Daoy (cell line): Measurements from ENCODE around the gene DAGLA. TPM values are rescaled to one million over a fixed set of nuclear protein-coding genes. Genes with fewer than 3 reads are reported as not detected.
"Not testable (repeated sequence)": the region's sequence is repeated elsewhere in the genome, so short reads cannot be mapped to it uniquely, and the experiment has no call there.

Experiments used
- DNase-seq: peaks from one replicate; pipeline ENCODE4 v3.0.0-alpha.2; 2015; ENCODE audit warnings: low read depth
- total RNA-seq: library from RNA; depleted of rRNA; stranded (reverse); fragments of >200 nt; shearing (Covaris generic); gene quantifications from 2 replicates; pipeline ENCODE4 v1.2.3, GENCODE V29; 2014; rRNA removed

DAGLA gene, protein sequence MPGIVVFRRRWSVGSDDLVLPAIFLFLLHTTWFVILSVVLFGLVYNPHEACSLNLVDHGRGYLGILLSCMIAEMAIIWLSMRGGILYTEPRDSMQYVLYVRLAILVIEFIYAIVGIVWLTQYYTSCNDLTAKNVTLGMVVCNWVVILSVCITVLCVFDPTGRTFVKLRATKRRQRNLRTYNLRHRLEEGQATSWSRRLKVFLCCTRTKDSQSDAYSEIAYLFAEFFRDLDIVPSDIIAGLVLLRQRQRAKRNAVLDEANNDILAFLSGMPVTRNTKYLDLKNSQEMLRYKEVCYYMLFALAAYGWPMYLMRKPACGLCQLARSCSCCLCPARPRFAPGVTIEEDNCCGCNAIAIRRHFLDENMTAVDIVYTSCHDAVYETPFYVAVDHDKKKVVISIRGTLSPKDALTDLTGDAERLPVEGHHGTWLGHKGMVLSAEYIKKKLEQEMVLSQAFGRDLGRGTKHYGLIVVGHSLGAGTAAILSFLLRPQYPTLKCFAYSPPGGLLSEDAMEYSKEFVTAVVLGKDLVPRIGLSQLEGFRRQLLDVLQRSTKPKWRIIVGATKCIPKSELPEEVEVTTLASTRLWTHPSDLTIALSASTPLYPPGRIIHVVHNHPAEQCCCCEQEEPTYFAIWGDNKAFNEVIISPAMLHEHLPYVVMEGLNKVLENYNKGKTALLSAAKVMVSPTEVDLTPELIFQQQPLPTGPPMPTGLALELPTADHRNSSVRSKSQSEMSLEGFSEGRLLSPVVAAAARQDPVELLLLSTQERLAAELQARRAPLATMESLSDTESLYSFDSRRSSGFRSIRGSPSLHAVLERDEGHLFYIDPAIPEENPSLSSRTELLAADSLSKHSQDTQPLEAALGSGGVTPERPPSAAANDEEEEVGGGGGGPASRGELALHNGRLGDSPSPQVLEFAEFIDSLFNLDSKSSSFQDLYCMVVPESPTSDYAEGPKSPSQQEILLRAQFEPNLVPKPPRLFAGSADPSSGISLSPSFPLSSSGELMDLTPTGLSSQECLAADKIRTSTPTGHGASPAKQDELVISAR
- 0.65 and 0.91 TPM in 2 replicates for total RNA-seq

DNA sequence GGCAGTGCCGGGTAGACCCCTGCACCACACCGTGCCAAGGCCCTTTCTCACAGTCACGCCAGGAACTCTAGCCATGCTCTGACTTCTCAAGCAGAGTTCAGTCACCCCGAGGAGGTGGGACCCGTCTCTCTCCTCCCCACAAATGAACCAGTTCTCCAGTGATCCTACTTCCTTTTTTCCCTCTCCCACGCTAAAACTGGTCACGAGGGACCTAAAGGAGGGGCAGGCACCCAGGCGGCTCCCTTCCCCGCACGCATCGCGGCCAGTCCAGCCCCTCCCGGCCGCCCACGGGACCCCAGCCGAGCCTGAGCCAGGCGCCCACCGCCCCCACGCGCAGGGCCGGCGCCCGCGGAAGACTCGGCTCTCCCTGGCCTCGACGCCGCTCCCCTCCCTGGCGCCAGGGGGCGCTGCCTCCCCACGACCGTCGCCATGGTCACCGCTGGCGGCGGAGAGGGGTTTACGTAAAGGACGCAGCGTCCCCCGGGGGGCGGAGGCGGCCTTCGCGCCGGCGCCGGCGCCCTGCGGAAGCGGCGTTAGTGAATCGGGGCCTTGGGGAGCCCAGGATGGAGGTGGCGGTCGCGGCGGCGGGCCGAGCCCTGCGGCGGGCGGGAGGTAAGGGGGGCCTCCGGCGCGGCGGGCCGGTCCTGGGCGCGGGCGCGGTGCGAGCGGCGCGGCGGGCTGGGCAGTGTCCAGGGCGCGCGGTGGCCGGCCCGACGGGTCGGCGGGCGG, at the start of gene DAGLA:
Gene DAGLA, plus strand, starts transcription at position 499 of the 729 bp plus-strand sequence. CDS start 39,765 bp downstream, outside the sequence.
- DNase-seq = peak; percentile 70

DNA sequence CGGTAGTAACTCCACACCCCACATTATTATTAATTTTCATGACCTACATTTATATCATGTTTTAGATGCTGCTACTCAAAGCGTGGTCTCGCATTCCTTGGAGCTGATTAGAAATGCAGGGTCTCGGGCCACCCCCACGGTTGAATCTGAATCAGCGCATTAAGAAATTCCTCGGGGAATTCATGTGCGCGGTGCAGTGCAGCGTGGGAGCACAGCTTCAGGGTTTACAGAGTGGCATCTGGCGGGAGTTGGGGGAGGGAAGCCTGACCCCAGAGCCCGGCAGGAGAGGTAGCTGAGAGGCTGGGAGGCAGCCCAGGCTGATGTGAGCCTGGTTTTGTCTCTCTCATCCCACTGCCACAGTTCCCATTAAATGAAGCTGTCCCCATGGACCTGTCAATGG, 48.1 kb upstream of the DAGLA start:
- DNase-seq = no peak

DNA sequence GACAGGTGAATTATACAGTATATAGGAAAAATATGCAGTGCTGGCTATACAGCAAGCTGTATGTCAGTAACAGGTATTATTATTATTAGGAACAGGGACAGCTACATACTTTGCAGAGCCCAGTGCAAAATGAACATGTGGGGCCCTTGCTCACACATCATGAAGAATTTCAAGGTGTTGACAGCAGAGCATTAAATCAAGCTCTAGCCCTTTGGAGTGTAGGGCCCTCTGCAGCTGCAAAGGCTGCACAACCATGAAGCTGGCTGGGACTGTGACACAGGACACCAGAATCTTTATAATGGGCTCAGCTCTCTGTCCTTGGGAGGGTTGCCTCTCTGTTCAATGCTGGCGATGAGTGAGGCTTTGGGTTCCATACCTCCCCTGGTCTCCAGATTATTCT, 44.9 kb upstream of the DAGLA start:
- no peak for DNase-seq

DNA sequence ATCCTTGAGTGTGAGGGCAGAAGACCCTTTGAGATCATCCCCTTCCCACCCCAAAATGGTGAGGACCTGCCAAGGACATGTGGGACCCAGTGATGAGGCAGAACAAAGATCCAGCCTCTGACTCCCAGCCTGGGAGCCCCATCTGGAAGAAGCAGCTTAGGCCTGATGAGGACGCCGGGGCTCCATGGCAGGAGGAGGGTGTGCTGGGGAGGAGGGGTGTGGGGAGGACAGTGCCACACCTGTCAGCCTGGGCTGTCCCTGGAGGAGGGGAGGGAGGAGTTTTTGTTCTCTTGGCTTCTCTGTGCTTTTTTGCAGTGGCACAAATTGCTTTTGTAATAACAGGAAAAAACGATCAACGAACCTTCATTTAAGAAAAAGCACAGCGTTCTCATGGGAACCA, 44.4 kb upstream of the DAGLA start:
- no peak for DNase-seq

DNA sequence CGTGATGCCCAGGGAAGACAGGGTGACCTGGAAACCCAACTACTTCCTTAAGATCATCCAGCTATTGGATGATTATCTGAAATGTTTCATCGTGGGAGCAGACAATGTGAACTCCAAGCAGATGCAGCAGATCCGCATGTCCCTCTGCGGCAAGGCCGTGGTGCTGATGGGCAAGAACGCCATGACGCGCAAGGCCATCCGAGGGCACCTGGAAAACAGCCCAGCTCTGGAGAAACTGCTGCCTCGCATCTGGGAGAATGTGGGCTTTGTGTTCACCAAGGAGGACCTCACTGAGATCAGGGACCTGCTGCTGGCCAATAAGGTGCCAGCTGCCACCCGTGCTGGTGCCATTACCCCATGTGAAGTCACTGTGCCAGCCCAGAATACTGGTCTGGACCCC, 43.5 kb upstream of the DAGLA start:
- no peak for DNase-seq

DNA sequence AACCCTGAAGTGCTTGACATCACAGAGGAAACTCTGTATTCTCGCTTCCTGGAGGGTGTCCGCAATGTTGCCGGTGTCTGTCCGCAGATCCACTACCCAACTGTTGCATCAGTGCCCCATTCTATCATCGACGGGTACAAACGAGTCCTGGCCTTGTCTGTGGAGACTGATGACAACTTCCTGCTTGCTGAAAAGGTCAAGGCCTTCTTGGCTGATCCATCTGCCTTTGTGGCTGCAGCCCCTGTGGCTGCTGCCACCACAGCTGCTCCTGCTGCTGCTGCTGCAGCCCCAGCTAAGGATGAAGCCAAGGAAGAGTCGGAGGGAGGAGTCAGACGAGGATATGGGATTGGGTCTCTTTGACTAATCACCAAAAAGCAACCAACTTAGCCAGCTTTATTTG, 42.9 kb upstream of the DAGLA start:
- DNase-seq = no peak

DNA sequence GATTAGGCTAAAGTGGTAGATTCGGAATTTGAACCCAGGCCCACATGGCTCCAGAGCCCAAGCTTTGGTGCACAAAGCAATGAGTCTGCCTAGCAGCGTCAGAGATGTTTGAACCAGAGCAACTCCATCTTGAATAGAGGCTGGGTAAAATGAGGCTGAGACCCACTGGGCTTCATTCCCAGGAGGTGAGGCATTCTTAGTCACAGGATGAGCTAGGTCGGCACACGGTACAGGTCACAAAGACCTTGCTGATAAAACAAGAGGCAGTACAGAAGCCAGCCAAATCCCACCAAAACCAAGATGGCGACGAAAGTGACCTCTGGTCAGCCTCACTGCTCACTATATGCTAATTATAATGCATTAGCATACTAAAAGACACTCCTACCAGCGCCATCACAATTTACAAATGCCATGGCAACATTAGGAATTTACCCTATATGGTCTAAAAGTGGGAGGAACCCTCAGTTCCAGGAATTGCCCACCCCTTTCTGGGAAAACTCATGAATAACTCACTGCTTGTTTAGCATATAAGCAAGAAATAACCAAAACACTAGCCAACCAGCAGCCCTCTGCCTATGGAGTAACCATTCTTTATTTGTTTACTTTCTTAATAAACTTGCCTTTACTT, 40.3 kb upstream of the DAGLA start:
- no peak for DNase-seq

DNA sequence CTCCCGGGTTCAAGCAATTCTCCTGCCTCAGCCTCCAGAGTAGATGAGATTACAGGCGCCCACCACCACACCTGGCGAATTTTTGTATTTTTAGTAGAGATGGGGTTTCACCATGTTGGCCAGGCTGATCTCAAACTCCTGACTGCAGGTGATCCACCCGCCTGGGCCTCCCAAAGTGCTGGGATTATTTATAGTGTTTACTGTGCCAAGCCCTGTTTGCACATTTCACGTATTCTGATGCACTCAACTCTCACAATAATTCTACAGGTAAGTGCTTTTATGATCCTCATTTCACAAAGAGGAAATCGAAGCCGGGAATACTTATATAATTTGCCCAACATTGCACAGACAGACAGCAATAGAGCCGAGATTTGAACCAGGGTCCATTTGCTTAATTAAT, 38.0 kb upstream of the DAGLA start:
- DNase-seq = no peak

DNA sequence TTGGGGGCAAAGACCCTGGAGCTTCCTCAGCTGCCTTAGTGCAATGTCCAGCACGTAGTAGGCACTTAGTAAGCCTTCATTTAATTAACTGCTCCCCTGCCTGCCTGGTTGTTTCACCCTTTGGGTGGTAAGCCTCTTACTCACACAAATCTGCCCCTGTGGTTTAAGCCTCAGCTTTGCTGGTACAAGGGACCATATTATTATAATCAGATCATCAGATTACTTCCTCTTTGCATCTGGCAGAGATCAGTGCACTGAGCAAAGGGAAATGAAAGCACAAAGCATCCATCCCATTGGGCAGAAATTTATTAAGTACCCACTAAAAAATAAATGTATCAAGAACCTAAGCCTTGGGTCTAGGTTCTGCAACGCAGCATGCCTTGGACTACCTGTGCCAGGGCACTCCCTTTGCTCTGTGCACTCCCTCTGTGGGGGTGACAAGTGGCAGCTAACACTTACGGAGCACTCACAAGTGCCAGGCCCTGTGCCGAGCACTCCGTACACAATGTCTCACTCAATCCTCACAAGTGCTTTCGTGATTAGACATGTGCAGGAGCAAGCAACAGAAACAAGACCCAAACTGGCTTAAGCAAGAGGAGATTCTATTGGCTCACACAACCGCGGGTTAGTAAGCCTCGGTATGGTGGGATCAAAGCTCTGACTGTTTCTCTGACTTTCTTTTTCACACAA, 34.9 kb upstream of the DAGLA start:
- DNase-seq = no peak

DNA sequence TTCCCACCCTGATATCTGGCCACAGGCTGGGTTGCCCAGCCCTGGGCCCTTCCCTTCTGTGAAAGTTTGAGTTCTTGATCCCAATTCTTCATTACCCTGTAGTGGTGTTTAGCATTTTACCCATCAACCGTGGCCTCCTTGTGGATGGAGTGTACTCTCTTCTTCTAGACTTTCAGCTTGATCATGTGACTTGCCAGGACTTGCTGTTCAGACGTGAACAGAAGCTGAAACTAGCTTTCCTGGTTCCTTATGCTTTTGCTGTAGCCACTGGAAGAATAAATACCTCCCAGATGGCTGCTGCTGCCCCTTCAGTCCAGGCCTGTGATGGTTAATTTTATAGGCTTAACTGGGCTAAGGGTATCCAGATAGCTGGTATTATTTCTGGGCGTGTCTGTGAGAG, 32.7 kb upstream of the DAGLA start:
- no peak for DNase-seq

DNA sequence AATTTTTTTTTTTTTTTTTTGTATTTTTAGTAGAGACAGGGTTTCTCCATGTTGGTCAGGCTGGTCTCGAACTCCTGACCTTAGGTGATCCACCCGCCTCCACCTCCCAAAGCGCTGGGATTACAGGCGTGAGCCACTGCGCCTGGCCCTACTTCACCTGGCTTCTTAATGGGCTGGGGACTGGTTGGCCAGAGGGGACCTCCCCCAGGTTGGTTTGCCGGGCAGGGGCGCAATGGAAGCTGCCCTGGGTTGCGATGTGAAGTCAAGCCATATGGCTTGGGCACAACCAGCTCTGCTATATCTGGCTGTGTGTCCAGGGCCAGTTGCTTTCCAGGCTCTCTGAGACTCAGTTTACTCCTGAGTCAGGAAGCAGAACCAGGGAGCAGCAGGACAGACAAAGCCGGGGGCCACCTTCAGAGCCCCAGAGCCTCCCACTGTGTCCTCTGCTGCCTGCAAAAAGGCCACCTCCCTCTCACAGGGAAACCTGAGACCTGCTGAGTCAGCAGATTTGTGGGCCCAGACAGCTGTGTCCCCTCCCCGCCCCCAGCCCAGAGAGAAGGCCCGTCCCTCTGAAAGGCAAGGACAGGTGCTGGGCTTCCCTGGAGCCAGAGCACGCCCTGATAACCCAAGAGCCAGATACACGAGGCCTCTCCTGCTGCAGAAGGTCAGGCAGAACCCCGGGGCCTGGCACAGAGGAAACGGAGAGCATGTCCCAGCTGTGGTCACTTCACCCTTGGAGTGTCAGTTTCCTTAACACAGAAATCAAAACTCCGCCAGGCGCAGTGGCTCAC, 29.2 kb upstream of the DAGLA start:
- DNase-seq = no peak

DNA sequence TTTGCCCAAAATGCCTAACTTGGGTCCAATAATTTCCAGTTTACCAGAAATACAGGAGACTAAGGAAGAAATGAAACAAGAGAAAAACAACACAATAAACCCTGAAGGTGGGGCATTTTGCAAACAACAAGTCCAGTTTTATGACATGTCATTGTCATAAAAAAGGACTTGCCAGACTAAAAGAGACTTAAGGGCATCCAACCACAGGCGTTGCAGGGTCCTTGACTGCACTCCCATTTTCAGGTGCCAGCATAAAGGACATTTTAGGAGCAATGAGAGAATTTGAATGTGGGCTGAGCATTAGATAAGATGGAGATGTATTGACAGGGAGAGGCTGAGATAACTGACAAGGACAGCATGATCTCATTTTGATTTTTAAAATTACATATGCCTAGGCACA, 28.1 kb upstream of the DAGLA start:
- no peak for DNase-seq

DNA sequence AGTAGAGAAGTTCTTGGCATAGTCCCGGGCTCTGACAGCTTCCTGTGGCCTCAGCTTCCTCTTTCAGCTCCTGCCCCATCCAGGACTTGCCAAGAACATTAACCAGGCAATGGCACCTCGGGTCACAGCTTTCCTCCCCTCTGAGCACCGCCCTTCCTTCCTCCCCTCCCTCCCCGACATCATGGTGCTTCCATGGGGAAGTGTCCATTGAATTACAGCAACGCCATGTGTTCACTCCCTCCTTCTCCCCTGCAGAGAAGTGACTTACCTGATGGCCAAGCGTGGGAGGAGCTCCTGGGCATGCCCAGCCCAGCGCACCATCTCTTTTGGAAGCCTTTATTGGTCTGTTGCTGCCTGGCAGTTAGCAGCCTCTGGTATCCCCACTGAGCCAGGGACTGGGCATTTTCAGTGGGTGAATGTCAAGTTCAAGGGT, 25.8 kb upstream of the DAGLA start:
- DNase-seq = no peak

DNA sequence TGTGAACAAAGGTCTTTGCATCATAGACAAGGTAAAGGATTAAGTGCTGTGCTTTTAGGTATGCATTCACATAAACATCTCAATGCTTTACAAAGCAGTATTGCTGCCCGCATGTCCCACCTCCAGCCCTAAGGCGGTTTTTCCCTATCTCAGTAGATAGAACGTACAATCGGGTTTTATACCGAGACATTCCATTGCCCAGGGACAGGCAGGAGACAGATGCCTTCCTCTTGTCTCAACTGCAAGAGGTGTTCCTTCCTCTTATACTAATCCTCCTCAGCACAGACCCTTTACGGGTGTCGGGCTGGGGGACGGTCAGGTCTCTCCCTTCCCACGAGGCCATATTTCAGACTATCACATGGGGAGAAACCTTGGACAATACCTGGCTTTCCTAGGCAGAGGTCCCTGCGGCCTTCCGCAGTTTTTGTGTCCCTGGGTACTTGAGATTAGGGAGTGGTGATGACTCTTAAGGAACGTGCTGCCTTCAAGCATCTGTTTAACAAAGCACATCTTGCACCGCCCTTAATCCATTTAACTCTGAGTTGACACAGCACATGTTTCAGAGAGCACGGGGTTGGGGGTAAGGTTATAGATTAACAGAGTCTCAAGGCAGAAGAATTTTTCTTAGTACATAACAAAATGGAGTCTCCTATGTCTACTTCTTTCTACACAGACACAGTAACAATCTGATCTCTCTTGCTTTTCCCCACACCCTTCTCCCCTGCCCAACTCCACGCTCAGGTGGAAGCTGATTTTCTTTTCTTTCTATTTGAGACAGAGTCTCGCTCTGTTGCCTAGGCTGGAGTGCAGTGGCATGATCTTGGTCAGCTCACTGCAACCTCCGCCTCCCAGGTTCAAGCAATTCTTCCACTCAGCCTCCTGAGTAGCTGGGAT, 24.7 kb upstream of the DAGLA start:
- DNase-seq = not testable (repeated sequence)

DNA sequence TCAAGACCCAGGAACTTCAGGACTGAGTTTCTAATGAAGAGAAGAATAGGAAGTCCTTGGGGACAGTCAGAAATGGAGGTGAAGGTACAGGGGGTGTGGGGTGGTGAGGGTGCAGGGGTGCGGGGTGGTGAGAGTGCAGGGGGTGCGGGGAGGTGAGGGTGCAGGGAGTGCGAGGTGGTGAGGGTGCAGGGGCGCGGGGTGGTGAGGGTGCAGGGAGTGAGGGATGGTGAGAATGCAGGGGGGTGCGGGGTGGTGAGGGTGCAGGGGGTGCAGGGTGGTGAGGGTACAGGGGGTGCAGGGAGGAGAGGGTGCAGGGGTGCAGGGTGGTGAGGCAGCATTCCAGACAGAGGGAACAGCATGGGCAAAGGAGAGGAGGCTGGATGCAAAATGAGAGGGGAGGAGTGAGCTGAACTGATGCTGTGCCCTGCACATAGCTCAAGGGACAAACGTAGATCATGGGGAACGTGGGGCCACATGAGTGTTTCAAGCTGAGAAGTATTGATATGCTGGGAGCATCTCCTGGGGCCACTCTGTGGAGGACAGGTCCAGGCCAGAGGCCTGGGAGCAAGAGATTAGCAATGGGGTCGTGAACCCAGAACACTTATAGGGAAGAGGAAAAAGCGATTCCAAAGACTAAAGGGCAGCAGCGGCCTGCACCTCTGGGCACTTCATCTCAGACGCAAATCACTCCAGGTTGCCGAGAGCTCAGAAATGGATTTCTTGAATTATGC, 23.7 kb upstream of the DAGLA start:
- DNase-seq = no peak

DNA sequence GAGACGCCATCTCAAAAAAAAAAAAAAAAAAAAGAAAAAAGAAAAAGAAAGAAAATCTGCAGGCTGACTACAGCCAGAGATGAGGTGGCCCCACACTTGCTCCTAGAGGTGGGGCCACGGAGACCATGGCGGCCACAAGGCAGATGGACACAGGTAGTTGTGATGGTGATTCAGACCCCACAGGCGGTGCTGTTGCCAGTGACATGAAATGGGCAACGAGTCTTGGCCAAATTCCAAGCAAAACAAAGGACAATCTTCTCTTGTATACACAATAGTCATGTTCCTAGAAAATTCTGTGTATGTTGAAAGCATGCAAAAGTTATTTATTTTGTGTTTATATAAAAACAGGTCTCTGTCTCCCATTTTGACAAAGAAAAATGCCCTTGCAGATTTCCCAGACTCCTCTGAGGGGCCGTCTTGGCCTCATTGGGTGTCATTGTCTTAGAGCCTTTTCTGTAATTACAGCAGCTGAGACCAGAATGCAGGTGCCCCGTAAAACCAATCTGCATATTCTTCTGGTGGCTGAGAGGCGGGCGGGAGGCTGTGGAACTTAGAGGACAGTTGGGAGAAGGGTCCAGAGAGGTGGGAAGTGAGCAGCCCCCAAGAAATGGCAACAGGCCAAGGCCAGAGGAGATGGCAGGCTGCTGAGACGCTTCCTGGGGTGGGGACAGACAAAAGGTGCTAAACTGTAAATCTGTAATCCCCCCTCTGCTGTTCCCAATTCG, 22.5 kb upstream of the DAGLA start:
- peak; percentile 55 for DNase-seq

DNA sequence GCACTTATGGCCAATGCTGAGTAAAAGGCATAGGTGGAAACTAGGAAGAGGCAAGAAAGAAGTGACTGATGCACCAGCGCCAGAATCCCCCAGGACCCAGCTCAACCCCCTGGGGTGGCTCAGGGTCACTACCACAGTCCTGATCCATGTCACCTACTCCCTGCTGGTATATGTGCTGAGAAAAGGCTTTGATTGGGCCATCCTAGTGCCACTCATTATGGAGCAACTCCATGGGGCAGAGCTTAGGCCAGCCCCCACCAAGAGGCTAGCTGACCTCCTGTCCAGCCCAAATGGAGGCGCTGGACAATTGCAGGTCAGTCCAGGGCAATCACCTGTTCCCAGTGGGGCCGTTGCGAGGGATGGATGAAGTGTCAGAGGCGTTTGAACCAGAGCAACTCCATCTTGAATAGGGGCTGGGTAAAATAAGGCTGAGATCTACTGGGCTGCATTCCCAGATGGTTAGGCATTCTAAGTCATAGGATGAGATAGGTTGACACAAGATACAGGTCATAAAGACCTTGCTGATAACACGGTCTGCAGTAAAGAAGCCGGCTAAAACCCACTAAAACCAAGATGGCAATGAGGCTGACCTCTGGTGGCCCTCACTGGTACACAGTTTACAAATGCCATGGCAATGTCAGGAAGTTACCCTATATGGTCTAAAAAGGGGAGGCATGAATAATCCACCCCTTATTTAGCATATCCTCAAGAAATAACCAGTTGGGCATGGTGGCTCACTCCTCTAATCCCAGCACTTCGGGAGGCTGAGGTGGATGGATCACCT, 20.6 kb upstream of the DAGLA start:
- DNase-seq = no peak
